NCI-H524 treated with DMSO at 0.1 percent for 48 hours (cell line): ENCODE results near the gene AADACL4.

Source experiments
- DNase-seq: peaks from one replicate; lab custom pipeline; 2025; lab: John Stamatoyannopoulos, UW

The AADACL4 gene

DNA sequence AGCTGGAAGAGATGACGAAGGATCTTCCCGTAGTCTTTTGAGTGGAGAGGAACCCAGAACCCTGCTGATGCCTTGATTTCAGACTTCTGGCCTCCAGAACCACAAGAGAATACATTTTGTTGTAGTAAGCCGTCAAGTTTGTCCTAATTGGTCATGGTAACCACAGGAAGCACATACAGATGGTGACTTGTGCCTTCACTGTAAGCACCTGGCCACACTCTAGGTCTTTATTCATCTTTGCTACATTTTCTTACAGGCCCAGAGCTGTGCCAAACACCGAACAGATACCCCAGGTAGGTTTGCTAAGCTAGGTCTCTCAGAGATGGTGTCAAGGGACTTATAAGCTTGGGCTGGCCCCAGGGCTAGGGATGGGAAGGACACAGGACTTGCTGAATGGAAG, 30.7 kb upstream of the AADACL4 start:
- no peak for DNase-seq

DNA sequence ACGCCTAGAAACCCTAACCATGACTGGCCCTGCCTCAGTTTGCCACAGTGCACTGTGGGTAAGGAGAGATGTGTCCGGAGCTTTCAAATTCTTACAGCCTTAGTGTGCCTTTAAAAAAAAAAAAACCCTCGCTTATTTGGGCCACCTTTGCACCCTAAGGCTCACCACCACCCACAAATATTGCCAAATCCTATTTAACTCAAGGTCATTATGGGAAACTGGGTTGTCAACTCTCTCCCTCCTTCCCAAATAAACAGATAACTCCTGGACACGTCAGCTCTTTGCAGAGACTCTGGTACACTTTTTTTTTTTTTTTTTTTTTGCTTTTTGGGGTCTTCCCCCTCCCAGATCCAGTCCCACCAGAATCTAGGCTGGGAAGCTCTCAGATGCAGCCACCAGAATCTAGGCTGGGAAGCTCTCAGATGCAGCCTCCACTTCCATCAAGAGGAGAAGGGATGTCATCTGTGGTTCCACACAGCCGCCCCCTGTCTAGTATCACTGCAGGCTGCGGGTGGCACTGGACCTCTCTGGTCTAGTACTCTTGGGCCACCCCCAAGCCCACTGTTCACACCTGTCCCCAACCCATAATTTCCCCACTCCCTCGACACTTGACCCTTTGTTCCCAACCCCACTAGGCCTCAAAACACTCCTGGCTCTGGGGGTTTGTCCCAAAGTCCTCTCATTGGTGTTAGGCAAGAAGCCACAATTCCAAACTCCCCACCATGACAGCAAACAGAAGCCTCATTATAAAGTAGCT, 29.3 kb upstream of the AADACL4 start:
- DNase-seq: no peak

- DNase-seq: no peak
Observed at GRCh38 chr1:12615159-12615864, 28.6 kb upstream of the AADACL4 start.

- DNase-seq: no peak
Observed at GRCh38 chr1:12615865-12616708, 27.8 kb upstream of the AADACL4 start.

DNA sequence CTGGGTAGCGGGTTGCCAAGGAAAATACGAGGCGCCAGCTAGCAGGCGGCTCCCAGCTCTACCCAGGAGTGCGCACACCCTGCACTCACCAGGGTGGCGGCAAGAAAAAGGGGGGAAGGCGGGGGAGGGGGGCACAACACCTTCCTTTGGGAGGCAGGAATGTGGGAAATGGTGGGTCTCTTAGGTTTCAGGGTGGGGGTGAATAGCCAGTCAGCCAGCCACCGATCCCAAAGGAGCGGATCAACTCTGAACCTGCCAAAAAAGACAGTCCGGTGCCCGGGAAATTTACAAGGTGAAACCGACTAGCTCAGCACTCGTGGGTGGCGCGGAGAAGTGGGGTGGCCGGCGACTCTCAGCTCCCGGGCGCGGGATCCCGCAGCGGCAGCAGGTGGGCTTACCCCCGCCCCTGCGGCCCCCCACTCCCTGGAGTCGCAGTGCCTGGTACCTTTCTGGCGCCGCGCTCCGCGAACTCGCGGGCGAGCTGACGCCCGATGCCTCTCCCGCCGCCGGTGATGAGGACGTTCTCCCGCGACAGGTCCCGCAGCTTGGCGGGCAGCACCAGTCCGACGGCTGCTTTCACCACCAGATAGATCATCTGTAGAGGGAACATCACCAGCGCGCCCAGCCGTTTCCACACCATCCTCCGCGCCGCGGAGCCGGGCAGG, 27.0 kb upstream of the AADACL4 start:
- DNase-seq: no peak

DNA sequence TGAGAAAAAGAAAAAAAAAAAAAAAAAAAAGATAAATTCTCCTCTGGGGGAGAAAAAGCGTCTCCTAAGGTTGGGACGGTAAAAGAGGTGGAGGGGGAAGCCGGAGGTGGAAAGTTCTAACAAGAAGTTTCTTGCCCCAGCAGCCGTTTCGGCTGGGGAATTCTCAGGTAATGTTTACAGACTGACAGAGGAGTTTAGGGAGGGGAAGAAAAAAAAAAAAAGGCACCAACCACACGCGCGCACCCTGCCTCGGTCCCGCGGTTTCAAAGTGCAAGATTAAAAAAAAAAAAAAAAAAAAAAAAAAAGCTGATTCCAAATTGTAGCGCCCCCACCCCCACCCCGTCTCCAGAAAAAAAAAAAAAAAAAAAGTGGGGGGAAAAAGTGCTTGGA, 26.4 kb upstream of the AADACL4 start:
- DNase-seq: no peak

GRCh38 chr1:12617901-12618660, 25.8 kb upstream of the AADACL4 start, which contains the start of gene DHRS3:
Gene DHRS3 (minus strand): TSS chr1:12618210. CDS start chr1:12617348, 862 bp downstream.
- DNase-seq: no peak

GRCh38 chr1:12618661-12618964, 25.3 kb upstream of the AADACL4 start:
- DNase-seq: no peak

- no peak for DNase-seq
Observed at GRCh38 chr1:12618965-12619791, 24.7 kb upstream of the AADACL4 start.

GRCh38 chr1:12619792-12620487, 23.9 kb upstream of the AADACL4 start:
- no peak for DNase-seq

DNA sequence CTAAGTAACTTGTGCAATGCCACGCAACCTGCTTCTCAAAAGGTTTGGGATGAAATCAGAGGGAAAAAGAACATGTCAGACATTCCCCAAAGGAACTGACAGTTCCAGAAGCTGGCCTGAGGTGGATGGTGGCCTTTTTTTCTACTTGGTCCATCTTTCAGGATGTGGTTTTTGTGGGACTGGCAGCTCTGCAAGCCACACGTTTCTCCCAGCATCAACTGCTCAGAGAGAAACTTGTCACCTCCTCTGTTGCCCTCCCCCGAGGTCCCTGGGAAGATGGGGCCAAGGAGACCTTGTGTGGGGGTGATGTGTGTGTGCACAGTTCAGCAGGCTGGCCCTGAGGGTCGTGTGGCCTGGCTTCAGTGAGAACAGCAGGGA, 23.4 kb upstream of the AADACL4 start:
- DNase-seq: no peak

DNA sequence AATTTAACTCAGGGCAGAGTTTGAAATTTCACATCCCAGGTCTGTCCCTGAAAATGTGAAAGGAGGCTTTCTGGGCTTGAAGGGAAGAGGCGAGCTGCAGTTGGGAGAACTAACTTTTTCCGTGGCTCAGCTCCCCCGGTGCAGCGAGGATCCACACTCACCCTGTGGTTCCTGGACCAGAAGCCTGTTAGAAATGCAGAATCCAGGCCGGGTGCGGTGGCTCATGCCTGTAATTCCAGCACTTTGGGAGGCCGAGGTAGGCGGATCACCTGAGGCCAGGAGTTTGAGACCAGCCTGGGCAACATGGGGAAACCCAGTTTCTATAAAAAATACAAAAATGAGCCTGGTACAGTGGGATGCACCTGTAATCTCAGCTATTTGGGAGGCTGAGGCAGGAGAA, 23.0 kb upstream of the AADACL4 start:
- no peak for DNase-seq

GRCh38 chr1:12621346-12622335, 22.2 kb upstream of the AADACL4 start:
- DNase-seq: no peak

GRCh38 chr1:12622506-12622905, 21.4 kb upstream of the AADACL4 start:
- no peak for DNase-seq

DNA sequence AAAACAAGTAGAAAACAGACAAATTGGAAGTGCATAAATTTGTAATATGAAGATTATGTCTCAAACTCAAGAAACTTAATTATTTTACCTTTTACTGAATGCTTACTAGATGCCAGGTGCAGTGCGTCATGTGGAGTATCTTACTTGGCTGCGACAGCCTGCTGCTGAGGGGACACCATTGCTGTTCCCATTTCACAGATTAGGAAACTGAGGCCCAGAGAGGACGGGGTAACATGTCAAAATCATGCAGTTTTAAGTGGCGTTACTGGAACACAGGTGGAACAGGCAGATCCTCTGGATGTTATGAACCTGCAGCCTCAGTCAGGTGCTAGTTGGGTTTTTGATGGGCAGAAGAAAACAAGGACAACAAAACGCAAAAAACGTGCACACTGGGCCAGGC, 18.6 kb upstream of the AADACL4 start:
- DNase-seq: no peak

GRCh38 chr1:12626888-12627287, 17.0 kb upstream of the AADACL4 start:
- DNase-seq: no peak

GRCh38 chr1:12627296-12627695, 16.6 kb upstream of the AADACL4 start:
- no peak for DNase-seq

- DNase-seq: no peak
Observed at GRCh38 chr1:12629511-12629956, 14.4 kb upstream of the AADACL4 start.
